Measurements from ENCODE around the gene MTUS2. TPM values are rescaled to one million over a fixed set of nuclear protein-coding genes. Genes with fewer than 3 reads are reported as not detected.

Gene MTUS2
- total RNA-seq, 2 donors from 2014 or later = 1.6 to 4.8 TPM

DNA sequence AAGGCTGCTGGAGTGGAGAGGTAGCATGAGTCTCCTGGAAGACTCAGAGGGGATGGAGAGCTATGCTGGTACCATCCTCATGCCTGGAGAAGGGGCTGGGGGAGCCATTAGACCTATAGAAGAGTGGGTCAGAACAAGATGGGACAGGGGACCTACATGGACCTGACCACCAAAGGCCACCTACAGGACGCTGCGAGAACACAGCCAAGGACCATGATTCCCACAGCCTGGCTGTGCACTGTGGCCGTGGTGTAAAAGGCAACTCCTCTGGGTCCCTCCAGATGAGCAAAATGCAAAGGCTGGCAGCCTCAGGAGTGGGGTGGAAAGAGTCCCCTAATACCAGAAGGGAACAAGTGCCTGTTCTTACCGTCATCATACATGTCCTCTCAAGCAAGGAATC lies 559.1 kb downstream of the MTUS2 start:
- peaks cover 2% of the 10 kb centered on the region for H3K27me3 ChIP-seq (replicated peaks; ENCODE audit: insufficient read depth)
- H3K9me3 ChIP-seq = no peaks in the 10 kb centered on the region
- no peak overlapping the region for H3K4me3 ChIP-seq
- TF ChIP-seq, protein P1, sequence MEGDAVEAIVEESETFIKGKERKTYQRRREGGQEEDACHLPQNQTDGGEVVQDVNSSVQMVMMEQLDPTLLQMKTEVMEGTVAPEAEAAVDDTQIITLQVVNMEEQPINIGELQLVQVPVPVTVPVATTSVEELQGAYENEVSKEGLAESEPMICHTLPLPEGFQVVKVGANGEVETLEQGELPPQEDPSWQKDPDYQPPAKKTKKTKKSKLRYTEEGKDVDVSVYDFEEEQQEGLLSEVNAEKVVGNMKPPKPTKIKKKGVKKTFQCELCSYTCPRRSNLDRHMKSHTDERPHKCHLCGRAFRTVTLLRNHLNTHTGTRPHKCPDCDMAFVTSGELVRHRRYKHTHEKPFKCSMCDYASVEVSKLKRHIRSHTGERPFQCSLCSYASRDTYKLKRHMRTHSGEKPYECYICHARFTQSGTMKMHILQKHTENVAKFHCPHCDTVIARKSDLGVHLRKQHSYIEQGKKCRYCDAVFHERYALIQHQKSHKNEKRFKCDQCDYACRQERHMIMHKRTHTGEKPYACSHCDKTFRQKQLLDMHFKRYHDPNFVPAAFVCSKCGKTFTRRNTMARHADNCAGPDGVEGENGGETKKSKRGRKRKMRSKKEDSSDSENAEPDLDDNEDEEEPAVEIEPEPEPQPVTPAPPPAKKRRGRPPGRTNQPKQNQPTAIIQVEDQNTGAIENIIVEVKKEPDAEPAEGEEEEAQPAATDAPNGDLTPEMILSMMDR (IDR thresholded peaks at IDR 0.05) = no peak
- TF ChIP-seq POLR2A (IDR thresholded peaks at IDR 0.05) = no peak
- no peak for TF ChIP-seq POLR2AphosphoS5 (IDR thresholded peaks at IDR 0.05)
- WGBS = 77% methylated on average over 4 of the region's 4 CpGs
- DNase-seq (ENCODE audit: low spot score) = no peak
- H3K36me3 ChIP-seq = no peaks in the 10 kb centered on the region
- intact Hi-C loops (cut with DNase I) = no loop called here
- no peak overlapping the region for H3K27ac ChIP-seq
- H3K4me1 ChIP-seq (replicated peaks) = no peaks in the 10 kb centered on the region

GRCh38 chr13:29379865-29380264 lies 559.7 kb downstream of the MTUS2 start:
- 0% methylated on average over 1 of the region's 1 CpG for WGBS
- H3K4me1 ChIP-seq (replicated peaks) = no peaks in the 10 kb centered on the region
- H3K27ac ChIP-seq = no peak overlapping the region
- TF ChIP-seq, protein P1 (IDR thresholded peaks at IDR 0.05) = no peak
- TF ChIP-seq POLR2A (IDR thresholded peaks at IDR 0.05) (no peak), POLR2AphosphoS5 (IDR thresholded peaks at IDR 0.05) (no peak)
- DNase-seq (ENCODE audit: low spot score) = no peak
- intact Hi-C loops (cut with DNase I) = no loop called here
- H3K27me3 ChIP-seq (replicated peaks; ENCODE audit: insufficient read depth) = peaks cover 2% of the 10 kb centered on the region
- H3K4me3 ChIP-seq = no peak overlapping the region
- H3K36me3 ChIP-seq = no peaks in the 10 kb centered on the region
- no peaks in the 10 kb centered on the region for H3K9me3 ChIP-seq

GRCh38 chr13:29382021-29382420 lies 561.9 kb downstream of the MTUS2 start:
- Histone ChIP-seq H3K4me3 (no peak overlapping the region), H3K4me1 (replicated peaks) (no peaks in the 10 kb centered on the region), H3K27ac (no peak overlapping the region), H3K9me3 (no peaks in the 10 kb centered on the region), H3K27me3 (replicated peaks; ENCODE audit: insufficient read depth) (peaks cover 2% of the 10 kb centered on the region), H3K36me3 (no peaks in the 10 kb centered on the region)
- no peak for DNase-seq (ENCODE audit: low spot score)
- no peak for TF ChIP-seq POLR2A (IDR thresholded peaks at IDR 0.05)
- TF ChIP-seq POLR2AphosphoS5 (IDR thresholded peaks at IDR 0.05) = no peak
- TF ChIP-seq, protein P1 (IDR thresholded peaks at IDR 0.05) = no peak
- intact Hi-C loops (cut with DNase I) = no loop called here
- WGBS = 95% methylated on average over 6 of the region's 6 CpGs

- H3K4me1 ChIP-seq (replicated peaks) = no peaks in the 10 kb centered on the region
- intact Hi-C loops (cut with DNase I) = no loop called here
- no peak overlapping the region for H3K4me3 ChIP-seq
- no peaks in the 10 kb centered on the region for H3K36me3 ChIP-seq
- no peak overlapping the region for H3K27ac ChIP-seq
- TF ChIP-seq POLR2A (IDR thresholded peaks at IDR 0.05) (no peak), POLR2AphosphoS5 (IDR thresholded peaks at IDR 0.05) (no peak)
- TF ChIP-seq, protein P1 (IDR thresholded peaks at IDR 0.05) = no peak
- no peak for DNase-seq (ENCODE audit: low spot score)
- H3K9me3 ChIP-seq = no peaks in the 10 kb centered on the region
- H3K27me3 ChIP-seq (replicated peaks; ENCODE audit: insufficient read depth) = peaks cover 2% of the 10 kb centered on the region
- 46% methylated on average over 5 of the region's 5 CpGs for WGBS
Observed at GRCh38 chr13:29383476-29383875, 563.3 kb downstream of the MTUS2 start.

- H3K4me1 ChIP-seq (replicated peaks) = no peaks in the 10 kb centered on the region
- H3K27me3 ChIP-seq (replicated peaks; ENCODE audit: insufficient read depth) = peaks cover 2% of the 10 kb centered on the region
- intact Hi-C loops (cut with DNase I) = no loop called here
- H3K27ac ChIP-seq = no peak overlapping the region
- H3K9me3 ChIP-seq = no peaks in the 10 kb centered on the region
- H3K36me3 ChIP-seq = no peaks in the 10 kb centered on the region
- WGBS = 20% methylated on average over 3 of the region's 3 CpGs
- H3K4me3 ChIP-seq = no peak overlapping the region
- no peak for DNase-seq (ENCODE audit: low spot score)
- TF ChIP-seq POLR2A (IDR thresholded peaks at IDR 0.05) = no peak
- TF ChIP-seq POLR2AphosphoS5 (IDR thresholded peaks at IDR 0.05) = no peak
- TF ChIP-seq, protein P1 (IDR thresholded peaks at IDR 0.05) = no peak
Observed at GRCh38 chr13:29384466-29384865, 564.3 kb downstream of the MTUS2 start.
